ENCODE results near the gene JAK2.
A peak's percentile ranks its signal among the peaks of the same experiment; 100 is the strongest.

GRCh38 chr9:4987961-4988421 lies 2.9 kb downstream of the JAK2 start:
- TF ChIP-seq, protein P1, sequence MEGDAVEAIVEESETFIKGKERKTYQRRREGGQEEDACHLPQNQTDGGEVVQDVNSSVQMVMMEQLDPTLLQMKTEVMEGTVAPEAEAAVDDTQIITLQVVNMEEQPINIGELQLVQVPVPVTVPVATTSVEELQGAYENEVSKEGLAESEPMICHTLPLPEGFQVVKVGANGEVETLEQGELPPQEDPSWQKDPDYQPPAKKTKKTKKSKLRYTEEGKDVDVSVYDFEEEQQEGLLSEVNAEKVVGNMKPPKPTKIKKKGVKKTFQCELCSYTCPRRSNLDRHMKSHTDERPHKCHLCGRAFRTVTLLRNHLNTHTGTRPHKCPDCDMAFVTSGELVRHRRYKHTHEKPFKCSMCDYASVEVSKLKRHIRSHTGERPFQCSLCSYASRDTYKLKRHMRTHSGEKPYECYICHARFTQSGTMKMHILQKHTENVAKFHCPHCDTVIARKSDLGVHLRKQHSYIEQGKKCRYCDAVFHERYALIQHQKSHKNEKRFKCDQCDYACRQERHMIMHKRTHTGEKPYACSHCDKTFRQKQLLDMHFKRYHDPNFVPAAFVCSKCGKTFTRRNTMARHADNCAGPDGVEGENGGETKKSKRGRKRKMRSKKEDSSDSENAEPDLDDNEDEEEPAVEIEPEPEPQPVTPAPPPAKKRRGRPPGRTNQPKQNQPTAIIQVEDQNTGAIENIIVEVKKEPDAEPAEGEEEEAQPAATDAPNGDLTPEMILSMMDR (IDR thresholded peaks at IDR 0.05) = peak; percentile 52 to 63
- no peak for TF ChIP-seq EP300 (IDR thresholded peaks at IDR 0.05)

Data from suprapubic skin (tissue), 3 donors.